ENCODE measurements around the gene COPB2.

COPB2 gene

DNA sequence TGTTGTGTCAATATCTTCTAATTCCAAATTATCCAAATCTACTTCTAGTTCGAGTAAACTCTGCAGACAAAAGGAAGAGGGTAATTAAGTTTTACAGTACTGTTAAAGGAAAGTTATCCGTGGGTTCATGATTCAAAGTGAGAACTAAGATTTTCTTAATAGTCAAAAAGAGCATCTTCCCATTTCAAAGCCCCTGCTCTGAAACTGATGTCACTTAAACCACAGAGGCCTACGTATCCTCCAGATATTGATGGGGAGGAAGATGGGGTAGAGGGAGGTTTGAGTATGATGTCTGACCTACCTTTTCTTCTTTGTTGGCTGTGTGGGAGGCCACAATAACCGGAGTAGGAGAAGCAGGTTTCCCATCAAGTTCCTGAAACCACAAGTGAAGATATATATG, 31.5 kb downstream of the COPB2 start:
- Histone ChIP-seq H3F3A (ENCODE audit: control insufficient read depth, insufficient read depth) (peaks cover 8% of the 10 kb centered on the region; the same call in 1 of the 2 replicates), H3K27ac (ENCODE audit: low read depth, low read length) (no peak overlapping the region), H3K9me3 (ENCODE audit: control insufficient read depth, insufficient read depth, low read length) (no peaks in the 10 kb centered on the region), H3K9me2 (replicated peaks; ENCODE audit: control insufficient read depth, low read length) (no peaks in the 10 kb centered on the region), H3K36me3 (ENCODE audit: control insufficient read depth, low read length) (peaks cover 93% of the 10 kb centered on the region), H3K4me3 (ENCODE audit: low read length) (no peak overlapping the region), H3K4me1 (ENCODE audit: control insufficient read depth, low read length) (peaks cover 13% of the 10 kb centered on the region), H3K4me2 (ENCODE audit: low read length) (no peak overlapping the region), H3K79me2 (ENCODE audit: control insufficient read depth, low read length) (no peaks in the 10 kb centered on the region), H3K27me3 (ENCODE audit: control insufficient read depth, low read length) (no peaks in the 10 kb centered on the region), H4K20me1 (ENCODE audit: control insufficient read depth, insufficient read depth, low read depth, low read length) (no peaks in the 10 kb centered on the region)
- no peak for TF ChIP-seq EZH2phosphoT487 (IDR thresholded peaks at IDR 0.05; ENCODE audit: borderline replicate concordance, low read length)
- TF ChIP-seq, protein P1, sequence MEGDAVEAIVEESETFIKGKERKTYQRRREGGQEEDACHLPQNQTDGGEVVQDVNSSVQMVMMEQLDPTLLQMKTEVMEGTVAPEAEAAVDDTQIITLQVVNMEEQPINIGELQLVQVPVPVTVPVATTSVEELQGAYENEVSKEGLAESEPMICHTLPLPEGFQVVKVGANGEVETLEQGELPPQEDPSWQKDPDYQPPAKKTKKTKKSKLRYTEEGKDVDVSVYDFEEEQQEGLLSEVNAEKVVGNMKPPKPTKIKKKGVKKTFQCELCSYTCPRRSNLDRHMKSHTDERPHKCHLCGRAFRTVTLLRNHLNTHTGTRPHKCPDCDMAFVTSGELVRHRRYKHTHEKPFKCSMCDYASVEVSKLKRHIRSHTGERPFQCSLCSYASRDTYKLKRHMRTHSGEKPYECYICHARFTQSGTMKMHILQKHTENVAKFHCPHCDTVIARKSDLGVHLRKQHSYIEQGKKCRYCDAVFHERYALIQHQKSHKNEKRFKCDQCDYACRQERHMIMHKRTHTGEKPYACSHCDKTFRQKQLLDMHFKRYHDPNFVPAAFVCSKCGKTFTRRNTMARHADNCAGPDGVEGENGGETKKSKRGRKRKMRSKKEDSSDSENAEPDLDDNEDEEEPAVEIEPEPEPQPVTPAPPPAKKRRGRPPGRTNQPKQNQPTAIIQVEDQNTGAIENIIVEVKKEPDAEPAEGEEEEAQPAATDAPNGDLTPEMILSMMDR (IDR thresholded peaks at IDR 0.05; ENCODE audit: low read depth, low read length, poor library complexity, severe bottlenecking) = no peak

DNA sequence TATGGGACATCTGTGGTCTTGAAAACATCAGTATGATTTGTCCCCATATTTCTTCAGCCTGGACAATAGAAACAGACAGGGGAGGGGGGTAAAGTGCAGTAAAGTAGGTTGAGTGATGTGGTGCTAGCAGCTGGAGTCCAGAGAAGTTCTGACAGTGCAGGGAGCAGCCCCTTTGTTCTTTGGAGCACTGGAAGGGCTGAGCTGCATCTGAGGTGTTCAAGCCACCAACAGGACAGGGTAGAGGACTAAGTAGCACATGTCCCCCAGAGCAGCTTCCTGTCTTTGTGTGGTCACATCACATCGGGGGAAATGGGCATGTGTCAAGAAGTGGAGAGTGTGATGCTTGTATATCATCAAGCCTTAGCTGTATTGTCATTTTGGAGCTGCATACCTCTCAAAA, 33.6 kb downstream of the COPB2 start:
- Histone ChIP-seq H3K4me1 (ENCODE audit: control insufficient read depth, low read length) (peaks cover 13% of the 10 kb centered on the region), H3K9me2 (replicated peaks; ENCODE audit: control insufficient read depth, low read length) (no peaks in the 10 kb centered on the region), H3K4me3 (ENCODE audit: low read length) (no peak overlapping the region), H3K36me3 (ENCODE audit: control insufficient read depth, low read length) (peaks cover 94% of the 10 kb centered on the region), H3F3A (ENCODE audit: control insufficient read depth, insufficient read depth) (peaks cover 8% of the 10 kb centered on the region; the same call in 1 of the 2 replicates), H3K27me3 (ENCODE audit: control insufficient read depth, low read length) (no peaks in the 10 kb centered on the region), H3K9me3 (ENCODE audit: control insufficient read depth, insufficient read depth, low read length) (no peaks in the 10 kb centered on the region), H3K79me2 (ENCODE audit: control insufficient read depth, low read length) (no peaks in the 10 kb centered on the region), H3K4me2 (ENCODE audit: low read length) (no peak overlapping the region), H3K27ac (ENCODE audit: low read depth, low read length) (no peak overlapping the region), H4K20me1 (ENCODE audit: control insufficient read depth, insufficient read depth, low read depth, low read length) (no peaks in the 10 kb centered on the region)
- TF ChIP-seq EZH2phosphoT487 (IDR thresholded peaks at IDR 0.05; ENCODE audit: borderline replicate concordance, low read length) = no peak
- TF ChIP-seq, protein P1 (IDR thresholded peaks at IDR 0.05; ENCODE audit: low read depth, low read length, poor library complexity, severe bottlenecking) = no peak

DNA sequence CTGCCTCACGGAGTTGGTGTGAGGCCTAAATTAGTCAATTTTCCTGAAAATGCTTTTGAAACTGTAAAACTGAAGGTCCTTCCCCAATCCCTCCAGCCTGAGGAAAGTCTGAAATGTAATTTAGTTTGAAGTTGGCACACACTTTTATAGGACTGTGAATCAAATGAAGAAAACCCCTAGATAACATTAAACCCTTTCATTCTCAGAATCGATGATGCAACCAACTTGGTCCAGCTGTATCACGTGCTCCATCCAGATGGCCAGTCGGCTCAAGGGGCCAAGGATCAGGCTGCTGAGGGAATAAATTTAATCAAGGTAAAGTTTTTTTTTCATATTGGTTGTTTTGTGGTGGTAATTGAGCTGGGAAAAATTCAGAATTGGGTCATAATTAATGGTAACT, 34.0 kb downstream of the COPB2 start:
- H3K4me1 ChIP-seq (ENCODE audit: control insufficient read depth, low read length) = peaks cover 13% of the 10 kb centered on the region
- H3K79me2 ChIP-seq (ENCODE audit: control insufficient read depth, low read length) = no peaks in the 10 kb centered on the region
- no peaks in the 10 kb centered on the region for H3K9me3 ChIP-seq (ENCODE audit: control insufficient read depth, insufficient read depth, low read length)
- H3K36me3 ChIP-seq (ENCODE audit: control insufficient read depth, low read length) = peaks cover 94% of the 10 kb centered on the region
- no peaks in the 10 kb centered on the region for H3K9me2 ChIP-seq (replicated peaks; ENCODE audit: control insufficient read depth, low read length)
- TF ChIP-seq, protein P1 (IDR thresholded peaks at IDR 0.05; ENCODE audit: low read depth, low read length, poor library complexity, severe bottlenecking) = no peak
- TF ChIP-seq EZH2phosphoT487 (IDR thresholded peaks at IDR 0.05; ENCODE audit: borderline replicate concordance, low read length) = no peak
- H3K4me3 ChIP-seq (ENCODE audit: low read length) = no peak overlapping the region
- H3F3A ChIP-seq (ENCODE audit: control insufficient read depth, insufficient read depth) = peaks cover 8% of the 10 kb centered on the region; the same call in 1 of the 2 replicates
- H3K4me2 ChIP-seq (ENCODE audit: low read length) = no peak overlapping the region
- no peaks in the 10 kb centered on the region for H3K27me3 ChIP-seq (ENCODE audit: control insufficient read depth, low read length)
- H4K20me1 ChIP-seq (ENCODE audit: control insufficient read depth, insufficient read depth, low read depth, low read length) = no peaks in the 10 kb centered on the region
- no peak overlapping the region for H3K27ac ChIP-seq (ENCODE audit: low read depth, low read length)
